Neural progenitor cell (in vitro differentiated cells): ENCODE measurements around the gene MAJIN. TPM values are rescaled to one million over a fixed set of nuclear protein-coding genes. Genes with fewer than 3 reads are reported as not detected.
"Not testable (repeated sequence)": the region's sequence is repeated elsewhere in the genome, so short reads cannot be mapped to it uniquely, and the experiment has no call there.

Experiments used
- DNase-seq: peaks from one replicate; pipeline ENCODE4 v3.0.0-alpha.2; 2016; ENCODE audit warnings: low spot score
- H2AFZ ChIP-seq: fragments of 200-600 bp; sonication (generic); replicated peaks from 2 replicates; pipeline ENCODE4 v1.6.1; 2016; ENCODE audit warnings: antibody characterized with exemption
- H3F3A ChIP-seq: fragments of 200-600 bp; sonication (generic); 2 replicates; pipeline ENCODE4 v1.6.1; 2016; ENCODE audit warnings: antibody characterized with exemption, low read depth
- H3K27ac ChIP-seq: fragments of 200-600 bp; sonication (generic); 2 replicates; pipeline ENCODE4 v1.5.1; 2016; ENCODE audit warnings: mild to moderate bottlenecking
- H3K27me3 ChIP-seq: fragments of 200-600 bp; sonication (generic); 2 replicates; pipeline ENCODE4 v1.6.1; 2016; ENCODE audit warnings: mild to moderate bottlenecking, moderate library complexity
- H3K36me3 ChIP-seq: fragments of 200-600 bp; sonication (generic); 2 replicates; pipeline ENCODE4 v1.5.1; 2016
- H3K4me1 ChIP-seq: fragments of 200-600 bp; sonication (generic); 2 replicates; pipeline ENCODE4 v1.6.1; 2016; ENCODE audit warnings: mixed run types
- H3K4me2 ChIP-seq: fragments of 200-600 bp; sonication (generic); 2 replicates; pipeline ENCODE4 v1.6.1; 2016
- H3K4me3 ChIP-seq: fragments of 200-600 bp; sonication (generic); 2 replicates; pipeline ENCODE4 v1.5.1; 2016
- H3K79me2 ChIP-seq: fragments of 200-600 bp; sonication (generic); 2 replicates; pipeline ENCODE4 v1.6.1; 2016; ENCODE audit warnings: low read depth
- H3K9ac ChIP-seq: fragments of 200-600 bp; sonication (generic); 2 replicates; pipeline ENCODE4 v1.6.1; 2016
- H3K9me3 ChIP-seq: fragments of 200-600 bp; sonication (generic); 2 replicates; pipeline ENCODE4 v1.5.1; 2016; ENCODE audit warnings: low read depth
- H4K20me1 ChIP-seq: fragments of 200-600 bp; sonication (generic); 2 replicates; pipeline ENCODE4 v1.6.1; 2016; ENCODE audit warnings: low read depth
- H3K27ac Mint-ChIP-seq: 3 replicates; pipeline ENCODE4 v1.8.0; 2021; ENCODE audit warnings: mixed read lengths
- H3K27me3 Mint-ChIP-seq: 2 replicates; pipeline ENCODE4 v1.8.0; 2022; ENCODE audit warnings: low read depth, mild to moderate bottlenecking, inconsistent platforms, moderate library complexity, mixed read lengths; ENCODE audit not compliant: insufficient read depth
- H3K36me3 Mint-ChIP-seq: 3 replicates; pipeline ENCODE4 v1.8.0; 2021; ENCODE audit warnings: mixed read lengths
- H3K4me1 Mint-ChIP-seq: 3 replicates; pipeline ENCODE4 v1.8.0; 2021; ENCODE audit warnings: mixed read lengths
- H3K4me3 Mint-ChIP-seq: 3 replicates; pipeline ENCODE4 v1.8.0; 2021; ENCODE audit warnings: mild to moderate bottlenecking, moderate library complexity, mixed read lengths
- H3K9me3 Mint-ChIP-seq: 3 replicates; pipeline ENCODE4 v1.8.0; 2020; ENCODE audit warnings: mixed read lengths
- EZH2 ChIP-seq: fragments of 200-600 bp; sonication (generic); IDR thresholded peaks from 2 replicates; pipeline ENCODE4 v1.6.1; 2017; ENCODE audit warnings: antibody characterized with exemption, mild to moderate bottlenecking, moderate library complexity
- EZH2phosphoT487 ChIP-seq: fragments of 200-600 bp; sonication (generic); IDR thresholded peaks from 2 replicates; pipeline ENCODE4 v1.6.1; 2017; ENCODE audit warnings: antibody characterized with exemption
- total RNA-seq: library from RNA; depleted of rRNA; stranded (reverse); fragments of >200 nt; gene quantifications from 2 replicates; pipeline ENCODE4 v1.2.3, GENCODE V29; 2015; ENCODE audit warnings: low replicate concordance
- TF ChIP-seq, protein P1 (sequence below): fragments of 200-600 bp; sonication (generic); IDR thresholded peaks from 2 replicates; pipeline ENCODE4 v1.5.1; 2017; ENCODE audit warnings: antibody characterized with exemption, mild to moderate bottlenecking

The MAJIN gene
- total RNA-seq, 1 donor from 2014 or later = not detected

DNA sequence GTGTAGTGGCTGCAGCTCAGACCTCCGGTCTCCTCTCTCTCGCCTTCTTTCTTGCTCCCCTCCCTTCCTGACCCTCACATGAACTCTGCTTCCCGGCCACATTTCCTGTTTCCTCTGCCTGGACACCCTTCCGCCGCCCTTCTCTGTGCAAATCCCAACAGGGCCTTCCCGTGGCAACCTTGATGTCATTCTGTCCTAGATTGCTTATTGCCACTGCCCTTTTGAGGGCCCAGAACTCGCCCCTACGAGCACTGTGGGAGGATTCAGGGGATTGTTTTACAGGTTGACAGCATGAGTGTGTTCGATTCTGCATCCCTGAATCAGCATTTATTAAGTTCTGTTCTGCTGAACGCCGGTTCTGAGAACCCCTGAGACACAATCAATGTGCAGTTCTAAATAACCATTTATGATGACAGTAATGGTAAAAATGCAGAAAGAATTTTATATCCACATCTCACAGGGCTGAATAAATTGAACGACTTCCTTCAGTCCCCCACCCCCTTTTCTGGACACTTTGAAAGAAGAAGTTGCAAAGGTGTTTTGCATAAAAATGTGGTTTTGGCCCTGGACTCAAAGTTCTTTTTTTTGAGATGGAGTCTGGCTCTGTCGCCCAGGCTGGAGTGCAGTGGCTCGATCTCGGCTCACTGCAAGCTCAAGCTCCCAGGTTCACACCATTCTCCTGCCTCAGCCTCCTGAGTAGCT, 18.5 kb upstream of the MAJIN start:
- DNase-seq = no peak
- Histone ChIP-seq H4K20me1 (no peaks in the 10 kb centered on the region), H3K36me3 (no peaks in the 10 kb centered on the region), H2AFZ (no peak overlapping the region), H3K27ac (no peak overlapping the region), H3K4me2 (no peak overlapping the region), H3K4me3 (no peak overlapping the region), H3K27me3 (no peaks in the 10 kb centered on the region), H3K4me1 (no peaks in the 10 kb centered on the region), H3K9me3 (no peaks in the 10 kb centered on the region), H3F3A (no peaks in the 10 kb centered on the region), H3K79me2 (no peaks in the 10 kb centered on the region), H3K9ac (no peak overlapping the region)
- peaks cover 6% of the 10 kb centered on the region for H3K27me3 Mint-ChIP-seq
- H3K36me3 Mint-ChIP-seq = no peaks in the 10 kb centered on the region
- no peak overlapping the region for H3K4me3 Mint-ChIP-seq
- H3K4me1 Mint-ChIP-seq = peaks cover 6% of the 10 kb centered on the region
- peak overlapping the region; percentile 36 for H3K27ac Mint-ChIP-seq
- TF ChIP-seq, protein P1, sequence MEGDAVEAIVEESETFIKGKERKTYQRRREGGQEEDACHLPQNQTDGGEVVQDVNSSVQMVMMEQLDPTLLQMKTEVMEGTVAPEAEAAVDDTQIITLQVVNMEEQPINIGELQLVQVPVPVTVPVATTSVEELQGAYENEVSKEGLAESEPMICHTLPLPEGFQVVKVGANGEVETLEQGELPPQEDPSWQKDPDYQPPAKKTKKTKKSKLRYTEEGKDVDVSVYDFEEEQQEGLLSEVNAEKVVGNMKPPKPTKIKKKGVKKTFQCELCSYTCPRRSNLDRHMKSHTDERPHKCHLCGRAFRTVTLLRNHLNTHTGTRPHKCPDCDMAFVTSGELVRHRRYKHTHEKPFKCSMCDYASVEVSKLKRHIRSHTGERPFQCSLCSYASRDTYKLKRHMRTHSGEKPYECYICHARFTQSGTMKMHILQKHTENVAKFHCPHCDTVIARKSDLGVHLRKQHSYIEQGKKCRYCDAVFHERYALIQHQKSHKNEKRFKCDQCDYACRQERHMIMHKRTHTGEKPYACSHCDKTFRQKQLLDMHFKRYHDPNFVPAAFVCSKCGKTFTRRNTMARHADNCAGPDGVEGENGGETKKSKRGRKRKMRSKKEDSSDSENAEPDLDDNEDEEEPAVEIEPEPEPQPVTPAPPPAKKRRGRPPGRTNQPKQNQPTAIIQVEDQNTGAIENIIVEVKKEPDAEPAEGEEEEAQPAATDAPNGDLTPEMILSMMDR = no peak
- TF ChIP-seq EZH2 (no peak), EZH2phosphoT487 (no peak)
- H3K9me3 Mint-ChIP-seq = peaks cover 2% of the 10 kb centered on the region

DNA sequence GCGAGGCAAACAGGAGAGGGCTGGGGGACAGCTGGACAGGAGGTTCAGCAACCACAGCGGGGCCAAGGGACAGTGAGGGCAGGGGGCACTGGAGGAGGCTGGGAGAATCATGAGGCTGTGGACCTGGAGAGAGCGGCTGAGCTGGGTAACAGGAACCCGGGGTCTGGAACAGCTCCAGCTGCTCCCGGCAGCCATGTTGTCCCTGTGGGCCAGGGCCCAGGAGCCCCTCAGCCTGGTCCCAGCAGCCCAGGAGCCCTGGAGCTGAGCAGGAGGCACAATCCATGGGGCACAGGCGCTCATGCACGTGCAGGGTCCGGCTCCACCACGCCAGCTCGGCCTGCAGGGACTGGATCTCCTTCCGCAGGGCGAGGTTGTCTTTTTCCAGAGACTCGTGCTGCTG, 17.5 kb upstream of the MAJIN start:
- Histone ChIP-seq H2AFZ (peak overlapping the region; percentile 26), H4K20me1 (no peaks in the 10 kb centered on the region), H3K9ac (no peak overlapping the region), H3K79me2 (no peaks in the 10 kb centered on the region), H3K36me3 (no peaks in the 10 kb centered on the region), H3K9me3 (no peaks in the 10 kb centered on the region), H3K4me3 (no peak overlapping the region), H3K27me3 (no peaks in the 10 kb centered on the region), H3K4me2 (no peak overlapping the region), H3K27ac (no peak overlapping the region), H3F3A (no peaks in the 10 kb centered on the region), H3K4me1 (no peaks in the 10 kb centered on the region)
- Mint-ChIP-seq H3K4me1 (peaks cover 6% of the 10 kb centered on the region), H3K9me3 (peaks cover 2% of the 10 kb centered on the region), H3K4me3 (no peak overlapping the region), H3K27me3 (peaks cover 6% of the 10 kb centered on the region), H3K36me3 (no peaks in the 10 kb centered on the region), H3K27ac (no peak overlapping the region)
- TF ChIP-seq, protein P1 = no peak
- TF ChIP-seq EZH2phosphoT487 (no peak), EZH2 (no peak)
- no peak for DNase-seq

DNA sequence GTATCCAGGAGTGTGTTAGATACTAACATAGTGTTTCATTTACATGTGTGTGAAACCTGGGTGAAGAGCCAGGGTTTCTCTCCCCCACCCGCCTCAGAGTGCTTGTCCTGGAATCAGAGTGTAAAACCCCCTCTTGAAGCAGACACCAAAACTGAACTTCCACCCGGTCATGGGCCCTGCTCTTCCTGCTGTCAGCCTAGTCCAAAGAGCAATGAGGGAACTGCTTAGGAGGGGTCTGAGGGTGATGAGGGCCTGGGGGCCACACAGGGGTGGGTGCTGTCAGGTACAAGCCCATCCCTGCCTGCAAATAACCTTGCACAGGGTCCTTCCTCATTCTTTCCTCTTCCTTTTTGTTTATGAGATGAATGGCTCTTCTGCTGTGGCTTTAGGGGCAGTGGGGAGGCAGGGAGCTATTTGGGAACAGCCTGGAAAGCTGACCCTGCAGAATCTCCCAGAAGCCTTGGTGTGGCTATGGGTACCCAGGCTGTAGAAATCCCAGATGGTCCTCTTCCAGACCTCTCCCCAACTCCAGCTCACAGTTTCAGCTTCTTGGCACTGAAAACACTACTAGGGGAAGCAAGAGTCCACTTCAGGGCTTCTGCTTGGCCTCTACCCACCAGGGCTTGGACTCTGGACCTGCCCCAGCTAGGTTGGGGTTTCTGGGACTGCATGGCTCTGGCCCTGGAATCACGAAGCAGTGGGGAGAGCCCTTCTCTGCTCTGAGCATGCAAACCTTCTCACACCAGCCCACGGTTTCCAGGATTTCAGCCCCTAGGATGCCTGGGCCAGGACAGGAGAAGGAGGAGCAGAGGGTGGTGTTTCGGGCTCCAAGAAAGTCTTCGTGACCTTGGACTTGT, 16.3 kb upstream of the MAJIN start:
- Histone ChIP-seq H3K27me3 (no peaks in the 10 kb centered on the region), H4K20me1 (no peaks in the 10 kb centered on the region), H3K27ac (no peak overlapping the region), H3K36me3 (no peaks in the 10 kb centered on the region), H3K9ac (no peak overlapping the region), H3K79me2 (no peaks in the 10 kb centered on the region), H3K4me3 (no peak overlapping the region), H3F3A (no peaks in the 10 kb centered on the region), H3K4me2 (no peak overlapping the region), H2AFZ (no peak overlapping the region), H3K4me1 (no peaks in the 10 kb centered on the region), H3K9me3 (no peaks in the 10 kb centered on the region)
- Mint-ChIP-seq H3K27me3 (peaks cover 6% of the 10 kb centered on the region), H3K9me3 (peaks cover 2% of the 10 kb centered on the region), H3K4me1 (peaks cover 6% of the 10 kb centered on the region), H3K27ac (no peak overlapping the region), H3K36me3 (no peaks in the 10 kb centered on the region), H3K4me3 (no peak overlapping the region)
- DNase-seq = no peak
- TF ChIP-seq EZH2 (no peak), EZH2phosphoT487 (no peak)
- TF ChIP-seq, protein P1 = no peak

DNA sequence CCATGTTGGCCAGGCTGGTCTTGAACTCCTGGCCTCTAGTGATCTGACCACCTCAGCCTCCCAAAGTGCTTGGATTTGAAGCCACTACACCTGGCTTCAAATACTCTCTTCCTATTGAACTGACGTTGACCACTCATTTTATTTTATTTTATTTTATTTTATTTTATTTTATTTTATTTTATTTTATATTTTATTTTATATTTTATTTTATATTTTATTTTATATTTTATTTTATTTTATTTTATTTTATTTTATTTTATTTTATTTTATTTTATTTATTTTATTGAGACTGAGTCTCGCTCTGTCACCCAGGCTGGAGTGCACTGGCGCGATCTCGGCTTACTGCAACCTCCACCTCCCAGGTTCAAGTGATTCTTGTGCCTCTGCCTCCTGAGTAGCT, 11.4 kb upstream of the MAJIN start:
- not testable (repeated sequence) for H3K27me3 ChIP-seq, H3K79me2 ChIP-seq, H3K27ac Mint-ChIP-seq, H3K9ac ChIP-seq, H3K9me3 Mint-ChIP-seq, H3K4me2 ChIP-seq, DNase-seq, H3K4me3 ChIP-seq, H3K27ac ChIP-seq, H3K36me3 ChIP-seq, H2AFZ ChIP-seq, H3K9me3 ChIP-seq, H3K4me3 Mint-ChIP-seq, H3K4me1 ChIP-seq, H4K20me1 ChIP-seq, H3K4me1 Mint-ChIP-seq, H3K27me3 Mint-ChIP-seq, H3F3A ChIP-seq, H3K36me3 Mint-ChIP-seq
